Measurements from ENCODE around the gene CCDC116. TPM values are rescaled to one million over a fixed set of nuclear protein-coding genes. Genes with fewer than 3 reads are reported as not detected.
"Not testable (repeated sequence)": the region's sequence is repeated elsewhere in the genome, so short reads cannot be mapped to it uniquely, and the experiment has no call there.

CCDC116 gene
- total RNA-seq, 4 donors from 2014 or later: 1.5 to 3.5 TPM; not detected in 2

DNA sequence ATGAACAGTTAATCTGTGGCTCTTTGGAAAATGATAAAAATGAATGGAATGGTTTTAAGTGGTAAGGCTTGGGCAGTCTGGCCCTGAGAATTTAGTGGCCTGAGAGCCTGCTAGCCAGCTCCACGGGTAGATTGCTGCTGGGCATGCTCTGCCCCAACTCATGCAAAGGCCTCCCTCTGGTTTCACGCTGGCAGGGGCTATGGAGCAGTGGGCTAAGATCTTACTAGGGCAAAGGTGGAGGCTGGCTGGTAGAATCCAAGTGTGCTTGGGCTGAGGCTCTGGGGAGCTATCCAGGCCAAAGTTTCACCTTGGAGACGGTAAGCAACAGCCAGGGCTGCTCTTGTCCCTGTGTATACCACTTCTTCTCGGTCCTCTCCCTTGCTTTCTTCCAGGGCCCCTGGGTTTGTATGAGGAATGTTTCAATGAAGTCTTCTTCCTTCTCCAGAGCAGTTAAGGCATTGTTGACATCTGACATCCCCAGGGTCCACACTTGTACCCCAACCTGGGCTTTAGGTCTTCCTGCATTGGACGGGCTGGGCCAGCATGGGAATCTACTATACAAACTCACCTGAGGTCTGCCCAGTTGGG is 37.6 kb upstream of the CCDC116 start:
- no peaks in the 10 kb centered on the region for H3K9me3 ChIP-seq
- intact Hi-C loops (cut with DNase I; ENCODE audit: low total_unique reads): no loop called here
- H3K27ac ChIP-seq: no peak overlapping the region
- H3K4me1 ChIP-seq: peaks cover 0 to 3% of the 10 kb centered on the region in 2 donors
- TF ChIP-seq, protein P1, sequence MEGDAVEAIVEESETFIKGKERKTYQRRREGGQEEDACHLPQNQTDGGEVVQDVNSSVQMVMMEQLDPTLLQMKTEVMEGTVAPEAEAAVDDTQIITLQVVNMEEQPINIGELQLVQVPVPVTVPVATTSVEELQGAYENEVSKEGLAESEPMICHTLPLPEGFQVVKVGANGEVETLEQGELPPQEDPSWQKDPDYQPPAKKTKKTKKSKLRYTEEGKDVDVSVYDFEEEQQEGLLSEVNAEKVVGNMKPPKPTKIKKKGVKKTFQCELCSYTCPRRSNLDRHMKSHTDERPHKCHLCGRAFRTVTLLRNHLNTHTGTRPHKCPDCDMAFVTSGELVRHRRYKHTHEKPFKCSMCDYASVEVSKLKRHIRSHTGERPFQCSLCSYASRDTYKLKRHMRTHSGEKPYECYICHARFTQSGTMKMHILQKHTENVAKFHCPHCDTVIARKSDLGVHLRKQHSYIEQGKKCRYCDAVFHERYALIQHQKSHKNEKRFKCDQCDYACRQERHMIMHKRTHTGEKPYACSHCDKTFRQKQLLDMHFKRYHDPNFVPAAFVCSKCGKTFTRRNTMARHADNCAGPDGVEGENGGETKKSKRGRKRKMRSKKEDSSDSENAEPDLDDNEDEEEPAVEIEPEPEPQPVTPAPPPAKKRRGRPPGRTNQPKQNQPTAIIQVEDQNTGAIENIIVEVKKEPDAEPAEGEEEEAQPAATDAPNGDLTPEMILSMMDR (IDR thresholded peaks at IDR 0.05): no peak
- no peak for TF ChIP-seq POLR2A (IDR thresholded peaks at IDR 0.05)
- DNase-seq: no peak
- H3K4me3 ChIP-seq: no peak overlapping the region
- no peaks in the 10 kb centered on the region for H3K36me3 ChIP-seq
- H3K27me3 ChIP-seq: no peaks in the 10 kb centered on the region

DNA sequence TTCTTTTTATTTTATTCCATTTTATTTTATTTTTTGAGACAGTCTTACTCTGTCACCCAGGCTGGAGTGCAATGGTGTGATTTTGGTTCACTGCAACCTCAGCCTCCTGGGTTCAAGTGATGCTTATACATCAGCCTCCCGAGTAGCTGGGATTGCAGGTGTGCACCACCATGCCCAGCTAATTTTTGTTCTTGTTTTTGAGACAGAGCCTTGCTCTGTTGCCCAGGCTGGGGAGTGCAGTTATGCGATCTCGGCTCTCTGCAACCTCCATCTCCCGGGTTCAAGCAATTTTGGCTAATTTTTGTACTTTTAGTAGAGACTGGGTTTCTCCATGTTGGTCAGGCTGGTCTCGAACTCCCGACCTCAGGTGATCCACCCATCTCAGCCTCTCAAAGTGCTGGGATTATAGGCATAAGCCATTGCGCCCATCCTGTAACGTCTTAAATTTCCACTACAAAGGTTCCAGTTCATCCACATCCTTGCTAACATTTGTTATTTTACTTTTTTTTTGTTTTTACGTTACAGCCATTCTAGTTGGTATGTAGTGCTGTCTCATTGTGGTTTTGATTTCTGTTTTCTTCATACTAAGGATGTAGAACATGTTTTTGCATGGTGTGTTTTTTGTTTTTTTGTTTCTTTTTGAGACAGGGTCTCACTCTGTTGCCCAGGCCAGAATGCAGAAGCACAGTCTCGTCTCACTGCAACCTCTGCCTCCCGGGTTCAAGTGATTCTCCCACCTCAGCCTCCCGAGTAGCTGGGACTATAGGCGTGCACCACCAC is 36.0 kb upstream of the CCDC116 start:
- DNase-seq; intact Hi-C loops (cut with DNase I; ENCODE audit: low total_unique reads): not testable (repeated sequence)

GRCh38 chr22:21598302-21598701 is 34.3 kb upstream of the CCDC116 start:
- intact Hi-C loops (cut with DNase I; ENCODE audit: low total_unique reads): no loop called here
- no peak overlapping the region for H3K27ac ChIP-seq
- TF ChIP-seq, protein P1 (IDR thresholded peaks at IDR 0.05): no peak
- TF ChIP-seq POLR2A (IDR thresholded peaks at IDR 0.05): no peak
- H3K36me3 ChIP-seq: no peaks in the 10 kb centered on the region
- no peaks in the 10 kb centered on the region for H3K4me1 ChIP-seq
- no peak overlapping the region for H3K4me3 ChIP-seq
- DNase-seq: no peak
- H3K9me3 ChIP-seq: no peaks in the 10 kb centered on the region
- no peaks in the 10 kb centered on the region for H3K27me3 ChIP-seq

More for the DNA sequence above, 36.0 kb upstream of the CCDC116 start:
- not testable (repeated sequence) for H3K9me3 ChIP-seq, H3K36me3 ChIP-seq, H3K27me3 ChIP-seq, H3K4me3 ChIP-seq, H3K4me1 ChIP-seq, H3K27ac ChIP-seq

DNA sequence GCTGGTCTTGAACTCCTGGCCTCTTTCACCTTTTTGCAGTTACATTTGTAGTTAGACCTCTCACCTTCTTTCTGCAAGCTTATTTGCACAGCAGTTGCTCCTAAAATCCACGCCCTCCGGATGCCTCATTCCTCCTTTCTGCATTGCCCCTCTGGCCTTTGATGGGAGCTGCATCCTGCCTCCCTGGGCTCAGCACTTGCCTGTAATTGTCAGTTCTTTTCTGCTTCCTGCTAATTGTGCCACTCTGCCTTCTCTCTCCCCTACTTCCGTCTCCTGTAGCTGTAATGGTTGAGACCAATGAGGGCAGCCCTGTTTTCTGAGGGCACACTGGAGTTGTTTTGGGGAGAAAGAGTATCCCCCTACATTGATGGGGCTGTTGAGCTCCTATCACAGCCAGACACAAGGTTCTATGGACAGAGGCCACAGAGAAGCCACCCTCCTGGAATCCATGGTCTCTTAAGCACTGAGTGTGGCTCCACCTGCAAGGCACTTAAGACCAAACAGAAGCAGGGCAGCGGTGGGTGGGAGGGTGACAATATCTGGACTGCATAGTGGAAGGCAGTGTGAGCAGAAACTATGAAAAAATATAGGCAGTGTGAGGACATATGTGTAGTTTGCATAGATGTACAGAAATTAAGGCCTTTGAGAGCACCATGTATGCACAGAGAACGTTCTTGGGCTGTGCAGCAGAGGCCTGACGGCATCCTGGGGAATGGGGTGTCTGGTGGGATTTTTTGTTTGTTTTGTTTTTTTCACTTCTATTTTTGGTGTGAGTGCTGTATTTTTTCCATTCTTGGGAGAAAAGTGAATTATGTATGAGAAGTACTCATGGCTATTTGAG is 33.3 kb upstream of the CCDC116 start:
- Histone ChIP-seq H3K27me3 (no peaks in the 10 kb centered on the region), H3K9me3 (no peaks in the 10 kb centered on the region), H3K4me3 (no peak overlapping the region), H3K27ac (no peak overlapping the region), H3K36me3 (no peaks in the 10 kb centered on the region), H3K4me1 (no peaks in the 10 kb centered on the region)
- TF ChIP-seq, protein P1 (IDR thresholded peaks at IDR 0.05): no peak
- TF ChIP-seq POLR2A (IDR thresholded peaks at IDR 0.05): no peak
- intact Hi-C loops (cut with DNase I; ENCODE audit: low total_unique reads): no loop called here
- no peak for DNase-seq

GRCh38 chr22:21602579-21602978 is 30.0 kb upstream of the CCDC116 start:
- H3K27ac ChIP-seq: no peak overlapping the region
- intact Hi-C loops (cut with DNase I; ENCODE audit: low total_unique reads): no loop called here
- H3K27me3 ChIP-seq: no peaks in the 10 kb centered on the region
- no peak overlapping the region for H3K4me3 ChIP-seq
- DNase-seq: no peak
- no peaks in the 10 kb centered on the region for H3K4me1 ChIP-seq
- no peak for TF ChIP-seq POLR2A (IDR thresholded peaks at IDR 0.05)
- TF ChIP-seq, protein P1 (IDR thresholded peaks at IDR 0.05): no peak
- no peaks in the 10 kb centered on the region for H3K36me3 ChIP-seq
- no peaks in the 10 kb centered on the region for H3K9me3 ChIP-seq

Measured in uterus (tissue), 4 donors.